ENCODE data around the gene CDH4.

CDH4 gene

DNA sequence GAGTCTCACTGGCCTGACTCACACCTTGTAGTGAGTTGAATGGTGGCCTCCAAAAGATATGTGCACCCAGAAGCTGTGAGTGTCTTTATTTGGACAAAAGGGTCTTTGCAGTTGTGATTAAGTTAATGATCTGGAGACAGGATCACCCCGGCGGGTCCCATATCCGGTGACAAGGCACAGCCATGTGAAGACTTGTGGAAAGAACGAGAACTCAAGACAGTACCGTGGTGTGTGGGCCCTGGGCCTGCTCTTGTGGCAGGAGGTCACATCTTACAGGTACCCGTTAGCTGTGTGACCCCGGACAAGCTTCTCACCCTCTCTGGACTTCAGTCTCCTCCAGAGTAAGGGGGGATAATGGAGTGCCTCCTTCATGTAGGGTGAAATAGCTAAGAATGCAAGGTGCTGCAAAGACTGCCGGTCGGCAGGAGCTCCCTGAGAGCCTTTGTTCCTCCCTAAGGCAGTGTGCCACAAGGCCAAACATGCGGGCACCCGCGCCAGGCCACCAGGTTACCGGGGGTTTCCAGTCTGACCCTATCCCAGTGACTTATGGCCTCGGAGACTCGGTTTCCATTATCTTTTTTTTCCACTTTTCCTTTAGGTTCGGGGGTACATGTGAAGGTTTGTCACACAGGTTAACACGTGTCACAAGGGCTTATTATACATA lies 39.2 kb downstream of the CDH4 start:
- Mint-ChIP-seq H3K4me1 (no peaks in the 10 kb centered on the region), H3K36me3 (ENCODE audit: insufficient read depth) (peaks cover 2% of the 10 kb centered on the region), H3K9me3 (peaks cover 6% of the 10 kb centered on the region), H3K27ac (ENCODE audit: low read depth) (no peak overlapping the region), H3K27me3 (no peaks in the 10 kb centered on the region), H3K4me3 (no peak overlapping the region)
- no peak for DNase-seq (ENCODE audit: low spot score in 2 of 2)
- no peak for ATAC-seq (replicated peaks; ENCODE audit: extremely low read depth, poor library complexity, severe bottlenecking)

DNA sequence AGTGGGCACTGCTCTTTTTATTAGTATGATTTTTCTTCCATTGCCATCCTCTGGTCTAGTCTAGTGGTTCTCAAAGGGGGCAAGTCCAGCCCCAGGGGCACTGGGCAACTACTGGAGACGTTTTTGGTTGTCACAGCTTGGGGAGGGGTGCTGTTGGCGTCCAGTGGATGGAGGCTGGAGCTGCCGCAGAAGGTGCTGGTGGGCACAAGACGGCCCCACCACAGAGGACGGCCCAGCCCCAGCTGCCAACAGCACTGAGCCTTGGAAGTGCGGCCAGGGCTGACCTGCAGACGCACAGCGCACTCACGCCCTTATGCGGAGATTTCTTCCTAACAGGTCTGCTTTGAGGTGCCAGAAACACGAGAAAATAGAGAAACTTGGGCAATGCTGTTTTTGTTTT lies 40.3 kb downstream of the CDH4 start:
- Mint-ChIP-seq H3K9me3 (peaks cover 6% of the 10 kb centered on the region), H3K4me3 (no peak overlapping the region), H3K27me3 (no peaks in the 10 kb centered on the region), H3K27ac (ENCODE audit: low read depth) (no peak overlapping the region), H3K4me1 (no peaks in the 10 kb centered on the region), H3K36me3 (ENCODE audit: insufficient read depth) (peaks cover 2% of the 10 kb centered on the region)
- DNase-seq (ENCODE audit: low spot score in 2 of 2) (no peak), ATAC-seq (replicated peaks; ENCODE audit: extremely low read depth, poor library complexity, severe bottlenecking) (no peak)

DNA sequence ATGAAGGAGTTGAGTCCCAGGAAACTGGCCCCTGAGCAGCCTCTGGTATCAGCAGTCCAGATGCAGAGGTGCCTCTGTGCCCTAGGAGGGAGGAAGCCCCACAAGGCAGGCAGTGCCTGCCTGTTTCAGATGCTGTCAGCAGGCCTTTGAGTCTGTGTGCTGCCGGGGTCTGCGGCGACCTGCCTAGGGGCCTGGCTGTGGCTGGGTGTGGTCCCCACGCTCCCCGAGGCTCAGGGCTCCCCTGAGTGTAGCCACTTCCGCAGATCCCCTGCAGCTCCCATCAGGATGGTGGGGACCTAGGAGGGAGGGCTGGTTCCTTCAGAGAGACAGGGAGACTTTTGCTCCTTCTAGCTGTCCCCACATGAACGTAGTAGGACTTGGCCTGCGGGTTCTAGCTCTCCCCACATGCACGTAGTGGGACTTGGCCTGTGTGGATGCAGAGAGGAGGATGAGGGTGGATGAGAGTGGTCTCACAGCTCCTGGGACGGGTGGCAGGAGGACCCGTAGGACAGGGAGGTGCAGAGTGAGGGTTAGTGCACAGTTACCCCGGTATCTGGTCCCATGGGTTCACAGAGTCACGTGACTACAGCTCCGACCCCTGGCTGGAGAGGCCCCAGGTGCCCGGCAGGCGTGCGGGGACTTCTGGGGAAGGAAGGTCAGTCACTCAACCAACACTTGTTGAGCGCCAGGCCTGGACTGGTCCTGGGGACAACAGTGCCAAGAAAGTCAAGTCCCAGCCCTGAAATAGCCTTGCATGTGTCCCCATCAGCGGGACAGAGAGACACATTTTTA lies 41.0 kb downstream of the CDH4 start:
- no peak overlapping the region for H3K27ac Mint-ChIP-seq (ENCODE audit: low read depth)
- peaks cover 2% of the 10 kb centered on the region for H3K36me3 Mint-ChIP-seq (ENCODE audit: insufficient read depth)
- DNase-seq (ENCODE audit: low spot score in 2 of 2) = no peak
- peaks cover 6% of the 10 kb centered on the region for H3K9me3 Mint-ChIP-seq
- no peaks in the 10 kb centered on the region for H3K4me1 Mint-ChIP-seq
- no peak for ATAC-seq (replicated peaks; ENCODE audit: extremely low read depth, poor library complexity, severe bottlenecking)
- no peak overlapping the region for H3K4me3 Mint-ChIP-seq
- no peaks in the 10 kb centered on the region for H3K27me3 Mint-ChIP-seq

GRCh38 chr20:61293951-61294350 lies 41.9 kb downstream of the CDH4 start:
- no peak for ATAC-seq (replicated peaks; ENCODE audit: extremely low read depth, poor library complexity, severe bottlenecking)
- Mint-ChIP-seq H3K9me3 (peaks cover 6% of the 10 kb centered on the region), H3K36me3 (ENCODE audit: insufficient read depth) (peaks cover 4% of the 10 kb centered on the region), H3K4me1 (no peaks in the 10 kb centered on the region), H3K27me3 (no peaks in the 10 kb centered on the region), H3K27ac (ENCODE audit: low read depth) (no peak overlapping the region), H3K4me3 (no peak overlapping the region)
- no peak for DNase-seq (ENCODE audit: low spot score in 2 of 2)

DNA sequence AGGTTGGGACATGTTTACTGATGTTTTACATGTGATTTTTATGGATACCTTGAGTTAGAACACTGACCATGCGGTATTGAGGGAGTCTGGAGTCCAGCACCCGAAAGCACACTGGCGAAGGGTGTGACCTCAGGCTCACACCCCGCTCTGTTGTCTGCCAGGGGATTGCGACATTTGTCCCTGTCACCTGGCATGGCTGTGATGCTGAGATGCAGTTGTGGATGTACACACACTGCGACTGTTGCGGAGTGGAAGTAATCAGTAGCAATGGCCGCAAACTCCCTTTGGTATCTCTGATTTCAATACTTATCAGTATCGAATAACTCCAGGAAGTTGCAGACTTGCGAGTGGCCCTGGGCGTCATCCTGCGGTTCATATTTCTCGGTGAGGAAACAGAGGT lies 43.2 kb downstream of the CDH4 start:
- ATAC-seq (replicated peaks; ENCODE audit: extremely low read depth, poor library complexity, severe bottlenecking) = no peak
- Mint-ChIP-seq H3K9me3 (peaks cover 6% of the 10 kb centered on the region), H3K27me3 (no peaks in the 10 kb centered on the region), H3K36me3 (ENCODE audit: insufficient read depth) (peaks cover 4% of the 10 kb centered on the region), H3K4me1 (no peaks in the 10 kb centered on the region), H3K4me3 (no peak overlapping the region), H3K27ac (ENCODE audit: low read depth) (no peak overlapping the region)
- DNase-seq (ENCODE audit: low spot score in 2 of 2) = no peak

DNA sequence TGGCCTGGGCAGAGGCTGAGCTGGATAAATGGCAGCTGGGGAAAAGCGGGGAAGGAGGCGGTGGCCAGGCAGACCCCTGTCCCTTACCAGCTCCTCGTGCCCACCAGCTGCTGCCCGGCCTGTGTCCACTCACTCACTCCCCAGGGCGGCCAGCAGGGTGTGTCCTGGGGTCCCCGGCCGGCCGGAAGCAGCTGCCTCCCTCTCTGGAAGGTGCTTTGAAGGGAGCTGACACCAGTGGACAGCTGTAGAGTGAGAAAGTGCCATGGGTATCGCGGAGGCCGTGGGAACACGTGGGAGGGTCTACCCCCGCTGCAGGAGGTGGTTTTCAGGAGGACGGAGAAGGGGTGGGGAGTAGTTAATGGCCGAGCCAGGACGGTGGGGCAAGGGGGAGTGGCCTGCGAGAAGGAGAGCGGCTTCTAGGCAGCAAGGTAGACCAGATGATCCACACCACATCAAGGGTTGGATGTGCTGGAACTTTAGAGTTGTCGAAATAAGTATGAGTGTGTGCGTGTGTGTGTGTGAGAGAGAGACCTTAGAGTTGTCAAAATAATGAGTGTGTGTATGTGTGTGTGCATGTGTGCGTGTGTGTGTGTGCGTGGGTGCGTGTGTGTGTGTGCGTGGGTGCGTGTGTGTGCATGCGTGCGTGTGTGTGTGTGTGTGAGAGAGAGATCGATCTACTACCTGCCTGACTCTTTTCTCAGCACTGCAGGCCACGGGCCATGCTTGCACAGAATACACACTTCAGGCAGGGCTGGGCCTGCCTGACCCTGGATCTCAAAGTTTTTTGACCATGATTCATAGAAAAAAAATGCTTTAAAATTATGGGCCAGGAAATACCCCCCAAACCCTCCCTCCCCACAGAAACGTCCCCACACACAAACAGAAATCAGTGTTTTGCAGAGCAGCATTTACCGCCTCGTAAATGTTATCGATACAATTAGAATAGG lies 43.9 kb downstream of the CDH4 start:
- ATAC-seq (replicated peaks; ENCODE audit: extremely low read depth, poor library complexity, severe bottlenecking) (no peak), DNase-seq (ENCODE audit: low spot score in 2 of 2) (no peak)
- Mint-ChIP-seq H3K9me3 (peaks cover 6% of the 10 kb centered on the region), H3K4me3 (no peak overlapping the region), H3K27ac (ENCODE audit: low read depth) (no peak overlapping the region), H3K36me3 (ENCODE audit: insufficient read depth) (peaks cover 4% of the 10 kb centered on the region), H3K27me3 (no peaks in the 10 kb centered on the region), H3K4me1 (no peaks in the 10 kb centered on the region)

DNA sequence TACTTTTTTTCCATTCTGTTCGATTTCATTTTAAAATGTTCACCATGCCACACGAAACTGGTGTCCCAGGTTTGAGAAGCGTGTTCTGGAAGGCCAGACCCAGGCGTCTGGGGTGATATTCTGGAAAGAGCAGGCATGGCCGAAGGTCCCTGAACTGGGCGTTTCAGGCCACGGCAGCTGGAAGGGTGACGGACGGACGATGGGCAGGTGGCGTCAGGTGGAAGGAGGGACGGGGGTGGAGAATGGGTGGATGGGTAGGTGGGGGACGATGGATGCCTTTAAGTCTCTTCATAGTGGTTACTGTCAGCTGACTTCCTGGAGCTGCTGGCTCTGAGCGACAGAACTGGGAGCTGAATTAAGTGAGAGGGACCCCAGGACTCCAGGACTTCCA lies 44.6 kb downstream of the CDH4 start:
- Mint-ChIP-seq H3K4me3 (no peak overlapping the region), H3K4me1 (no peaks in the 10 kb centered on the region)
- DNase-seq (ENCODE audit: low spot score in 2 of 2) = no peak

GRCh38 chr20:61297491-61297890 lies 45.4 kb downstream of the CDH4 start:
- Mint-ChIP-seq H3K36me3 (ENCODE audit: insufficient read depth) (peaks cover 4% of the 10 kb centered on the region), H3K4me3 (no peak overlapping the region), H3K9me3 (peaks cover 6% of the 10 kb centered on the region), H3K27me3 (no peaks in the 10 kb centered on the region), H3K27ac (ENCODE audit: low read depth) (no peak overlapping the region), H3K4me1 (no peaks in the 10 kb centered on the region)
- DNase-seq (ENCODE audit: low spot score in 2 of 2) (no peak), ATAC-seq (replicated peaks; ENCODE audit: extremely low read depth, poor library complexity, severe bottlenecking) (no peak)

More for the DNA sequence above, 44.6 kb downstream of the CDH4 start:
- Mint-ChIP-seq H3K9me3 (peaks cover 6% of the 10 kb centered on the region), H3K27ac (ENCODE audit: low read depth) (no peak overlapping the region), H3K27me3 (no peaks in the 10 kb centered on the region), H3K36me3 (ENCODE audit: insufficient read depth) (peaks cover 4% of the 10 kb centered on the region)
- no peak for ATAC-seq (replicated peaks; ENCODE audit: extremely low read depth, poor library complexity, severe bottlenecking)

DNA sequence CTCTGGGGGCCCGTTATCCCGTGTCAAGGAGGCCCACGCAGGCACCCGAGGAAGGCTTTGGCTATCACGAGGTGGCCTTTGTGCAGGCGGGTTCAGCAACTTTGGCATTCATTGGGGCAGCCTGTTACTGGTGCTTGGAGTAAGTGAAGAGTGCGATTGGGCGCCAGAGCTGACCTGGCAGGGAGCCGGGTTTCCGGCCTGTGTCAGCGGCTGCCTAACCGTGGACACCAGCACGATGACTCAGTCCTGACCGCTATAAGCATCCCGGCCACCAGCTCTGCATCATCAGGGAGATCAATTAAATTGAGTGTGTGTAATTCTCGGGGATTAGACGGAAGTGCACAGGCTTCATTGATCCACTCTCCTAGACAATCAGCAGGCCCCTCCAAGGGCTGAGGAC lies 45.9 kb downstream of the CDH4 start:
- no peak for DNase-seq (ENCODE audit: low spot score in 2 of 2)

DNA sequence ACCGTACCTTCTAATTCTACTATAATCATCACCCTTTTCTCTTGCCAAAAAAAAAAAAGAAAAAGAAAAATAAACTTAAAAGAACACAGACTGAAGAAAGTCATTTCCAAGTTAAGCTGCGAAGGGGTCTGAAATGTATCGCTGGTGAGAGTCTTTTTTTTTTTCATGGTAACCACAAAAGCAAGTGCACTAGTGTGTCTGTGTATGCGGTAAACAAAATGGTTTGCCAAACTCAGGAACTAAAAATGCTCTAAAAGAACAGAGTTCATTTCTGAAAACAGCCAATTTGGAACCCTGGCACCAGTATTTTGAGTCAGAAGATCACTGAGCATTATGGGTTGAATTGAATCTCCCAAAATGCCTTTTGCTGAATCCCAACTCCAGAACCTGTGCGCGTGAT lies 46.6 kb downstream of the CDH4 start:
- peaks cover 6% of the 10 kb centered on the region for H3K9me3 Mint-ChIP-seq
- no peak for ATAC-seq (replicated peaks; ENCODE audit: extremely low read depth, poor library complexity, severe bottlenecking)
- no peak for DNase-seq (ENCODE audit: low spot score in 2 of 2)
- H3K27me3 Mint-ChIP-seq = no peaks in the 10 kb centered on the region
- no peak overlapping the region for H3K4me3 Mint-ChIP-seq
- peaks cover 4% of the 10 kb centered on the region for H3K36me3 Mint-ChIP-seq (ENCODE audit: insufficient read depth)
- no peaks in the 10 kb centered on the region for H3K4me1 Mint-ChIP-seq
- H3K27ac Mint-ChIP-seq (ENCODE audit: low read depth) = no peak overlapping the region

More for the DNA sequence above, 45.9 kb downstream of the CDH4 start:
- ATAC-seq (replicated peaks; ENCODE audit: extremely low read depth, poor library complexity, severe bottlenecking) = no peak
- no peak overlapping the region for H3K27ac Mint-ChIP-seq (ENCODE audit: low read depth)
- H3K9me3 Mint-ChIP-seq = peaks cover 6% of the 10 kb centered on the region
- no peaks in the 10 kb centered on the region for H3K4me1 Mint-ChIP-seq
- no peak overlapping the region for H3K4me3 Mint-ChIP-seq
- H3K36me3 Mint-ChIP-seq (ENCODE audit: insufficient read depth) = peaks cover 4% of the 10 kb centered on the region
- H3K27me3 Mint-ChIP-seq = no peaks in the 10 kb centered on the region

- ATAC-seq (replicated peaks; ENCODE audit: extremely low read depth, poor library complexity, severe bottlenecking) = no peak
- H3K27me3 Mint-ChIP-seq = no peaks in the 10 kb centered on the region
- peaks cover 4% of the 10 kb centered on the region for H3K36me3 Mint-ChIP-seq (ENCODE audit: insufficient read depth)
- H3K4me1 Mint-ChIP-seq = no peaks in the 10 kb centered on the region
- peaks cover 6% of the 10 kb centered on the region for H3K9me3 Mint-ChIP-seq
- DNase-seq (ENCODE audit: low spot score in 2 of 2) = no peak
- no peak overlapping the region for H3K4me3 Mint-ChIP-seq
- H3K27ac Mint-ChIP-seq (ENCODE audit: low read depth) = no peak overlapping the region
These were observed 47.0 kb downstream of the CDH4 start for GRCh38 chr20:61299104-61299503.

- no peak for DNase-seq (ENCODE audit: low spot score in 2 of 2)
- ATAC-seq (replicated peaks; ENCODE audit: extremely low read depth, poor library complexity, severe bottlenecking) = no peak
- no peak overlapping the region for H3K4me3 Mint-ChIP-seq
- peaks cover 4% of the 10 kb centered on the region for H3K36me3 Mint-ChIP-seq (ENCODE audit: insufficient read depth)
- H3K9me3 Mint-ChIP-seq = peaks cover 6% of the 10 kb centered on the region
- no peak overlapping the region for H3K27ac Mint-ChIP-seq (ENCODE audit: low read depth)
- H3K27me3 Mint-ChIP-seq = no peaks in the 10 kb centered on the region
- H3K4me1 Mint-ChIP-seq = no peaks in the 10 kb centered on the region
These were observed 47.6 kb downstream of the CDH4 start for GRCh38 chr20:61299618-61300017.

All from central memory CD8-positive, alpha-beta T cell (primary cell).